Measurements from ENCODE around the gene DXO.

The DXO gene

DNA sequence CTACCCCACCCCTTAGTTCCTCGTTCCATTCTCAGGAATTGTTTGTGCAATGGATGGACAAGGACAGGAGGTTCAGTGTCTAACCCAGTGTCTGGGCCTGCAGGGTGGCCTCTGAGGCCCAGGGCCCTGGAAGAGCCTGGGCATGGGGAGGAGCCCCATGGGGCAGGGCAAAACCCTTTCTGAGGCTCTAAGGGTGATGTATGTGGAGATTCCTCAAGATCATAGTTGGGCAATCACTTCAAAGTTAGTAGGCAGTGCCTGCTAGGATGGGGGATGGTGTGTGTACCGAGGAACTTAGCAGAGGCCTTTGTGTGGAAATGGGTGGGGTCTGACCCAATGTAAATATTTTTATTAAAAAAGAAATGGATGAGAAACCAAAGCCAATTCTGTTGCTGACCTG is 51.1 kb downstream of the DXO start:
- DNase-seq = no peak
